H1 (cell line): Measurements from ENCODE around the gene MEST. TPM values are rescaled to one million over a fixed set of nuclear protein-coding genes. Genes with fewer than 3 reads are reported as not detected.

Source experiments
- CBX8 ChIP-seq: fragments of 300-800, 300-1000 bp; sonication (generic); IDR thresholded peaks from 2 replicates; pipeline ENCODE4 v1.7.1; 2016; ENCODE audit warnings: low read depth, low read length, borderline replicate concordance
- CHD2 ChIP-seq: IDR thresholded peaks from 2 replicates; pipeline ENCODE4 v1.6.1; 2012; ENCODE audit warnings: low read length, improper control_type of control experiment
- KDM5A ChIP-seq: fragments of 200-600 bp; IDR thresholded peaks from 2 replicates; pipeline ENCODE4 v1.7.1; 2012; ENCODE audit warnings: mild to moderate bottlenecking, low read length, inconsistent platforms, mixed read lengths
- RBBP5 ChIP-seq: IDR thresholded peaks from 2 replicates; pipeline ENCODE4 v1.7.1; 2012; ENCODE audit warnings: low read depth, mild to moderate bottlenecking, inconsistent platforms, low read length, moderate library complexity, borderline replicate concordance
- SP1 ChIP-seq: IDR thresholded peaks from 2 replicates; pipeline ENCODE4 v1.6.1; 2011; ENCODE audit warnings: low read depth, low read length
- TAF1 ChIP-seq: IDR thresholded peaks from 2 replicates; pipeline ENCODE4 v1.6.1; 2011; ENCODE audit warnings: mild to moderate bottlenecking, low read depth, low read length
- polyA plus RNA-seq, 7 experiments: library from polyadenylated mRNA; depleted of rRNA in 3 of 7; stranded (reverse) in 5 of 7; unstranded in 2 of 7; fragments of >200 nt in 5 of 7; fragments of 200-250 nt in 2 of 7; gene quantifications; 1 replicate in 5 of 7; 2 replicates in 1 of 7; 4 replicates in 1 of 7; pipeline versions ENCODE4 v1.2.1 to v1.2.3, GENCODE V29; 2011 to 2013; ENCODE audit warnings: missing spikeins in 2 of 7, mixed read lengths in 2 of 7
- total RNA-seq: library from RNA; stranded (reverse); fragmentation: NEBNext Ultra II Directional; extraction: Animal tissue kit (Norgen Biotek cat#: 25700); gene quantifications from 2 replicates; pipeline ENCODE4 v1.2.1, GENCODE V29; 2021

Gene MEST
- total and polyA plus RNA-seq, 2 of the 8 experiments (the other 6 are each of a cell fraction or from before 2014, with no cell fraction given), result 176 to 269 TPM

- TF ChIP-seq SP1, result no peak
- no peak for TF ChIP-seq KDM5A
- no peak for TF ChIP-seq CHD2
- TF ChIP-seq CBX8, result no peak
- TF ChIP-seq RBBP5, result no peak
- no peak for TF ChIP-seq TAF1
These were observed 23.3 kb upstream of the MEST start (continued) for GRCh38 chr7:130468612-130469011.
